RWPE2 (cell line): ENCODE results near the gene LRRN2.

Experiments used
- ATAC-seq: fragments of 200-7000 bp; cut with Tn5 transposase; 3 replicates; pipeline ENCODE4 v1.9.1; 2021; ENCODE audit warnings: low read depth
- DNase-seq: peaks from one replicate; pipeline ENCODE4 v3.0.0-alpha.2; 2020; ENCODE audit warnings: low spot score
- H3K27ac ChIP-seq: fragments of 450-650 bp; 2 replicates; pipeline ENCODE4 v1.5.1; 2017; ENCODE audit warnings: mild to moderate bottlenecking; ENCODE audit not compliant: poor library complexity, severe bottlenecking
- H3K27me3 ChIP-seq: fragments of 250-450 bp; sonication (Bioruptor Pico); 2 replicates; pipeline ENCODE4 v1.5.1; 2021; ENCODE audit warnings: mild to moderate bottlenecking, moderate library complexity; ENCODE audit not compliant: insufficient read depth, poor library complexity, severe bottlenecking
- H3K36me3 ChIP-seq: fragments of 250-450 bp; sonication (Bioruptor Pico); 2 replicates; pipeline ENCODE4 v1.5.1; 2020; ENCODE audit warnings: low read depth, mild to moderate bottlenecking, moderate library complexity
- H3K4me1 ChIP-seq: fragments of 250-450 bp; sonication (Bioruptor Pico); 2 replicates; pipeline ENCODE4 v1.5.1; 2021; ENCODE audit warnings: mild to moderate bottlenecking, moderate library complexity; ENCODE audit not compliant: insufficient read depth, poor library complexity, severe bottlenecking
- H3K4me3 ChIP-seq: fragments of 250-450 bp; sonication (Bioruptor Pico); 2 replicates; pipeline ENCODE4 v1.5.1; 2021; ENCODE audit warnings: mild to moderate bottlenecking, moderate library complexity; ENCODE audit not compliant: severe bottlenecking
- H3K9me3 ChIP-seq: fragments of 250-450 bp; sonication (Bioruptor Pico); 2 replicates; pipeline ENCODE4 v1.5.1; 2021; ENCODE audit warnings: mild to moderate bottlenecking, moderate library complexity; ENCODE audit not compliant: severe bottlenecking
- CTCF ChIP-seq: fragments of 450-650 bp; IDR thresholded peaks from one replicate; pipeline ENCODE4 v1.5.1; 2017; ENCODE audit warnings: mild to moderate bottlenecking, moderate library complexity; ENCODE audit not compliant: poor library complexity, severe bottlenecking

LRRN2 gene

GRCh38 chr1:204598319-204598969 is 87.1 kb downstream of the LRRN2 start:
- Histone ChIP-seq H3K27ac (no peak overlapping the region), H3K4me3 (no peak overlapping the region), H3K27me3 (no peaks in the 10 kb centered on the region), H3K4me1 (no peaks in the 10 kb centered on the region), H3K9me3 (no peaks in the 10 kb centered on the region), H3K36me3 (no peaks in the 10 kb centered on the region)
- DNase-seq = no peak
- no peak for TF ChIP-seq CTCF
- no peak for ATAC-seq

GRCh38 chr1:204592246-204592948 is 93.1 kb downstream of the LRRN2 start:
- H3K27me3 ChIP-seq = no peaks in the 10 kb centered on the region
- no peaks in the 10 kb centered on the region for H3K36me3 ChIP-seq
- peaks cover 16% of the 10 kb centered on the region for H3K4me1 ChIP-seq
- DNase-seq = no peak
- no peak for TF ChIP-seq CTCF
- H3K4me3 ChIP-seq = no peak overlapping the region
- ATAC-seq = no peak
- H3K27ac ChIP-seq = peak overlapping the region; percentile 41
- H3K9me3 ChIP-seq = no peaks in the 10 kb centered on the region

GRCh38 chr1:204591473-204592090 is 94.0 kb downstream of the LRRN2 start:
- ATAC-seq = peak; percentile 88
- Histone ChIP-seq H3K27me3 (no peaks in the 10 kb centered on the region), H3K36me3 (no peaks in the 10 kb centered on the region), H3K4me1 (peaks cover 16% of the 10 kb centered on the region), H3K4me3 (no peak overlapping the region), H3K27ac (peak overlapping the region; percentile 41), H3K9me3 (no peaks in the 10 kb centered on the region)
- no peak for TF ChIP-seq CTCF
- no peak for DNase-seq

GRCh38 chr1:204589409-204590038 is 96.0 kb downstream of the LRRN2 start:
- TF ChIP-seq CTCF = no peak
- Histone ChIP-seq H3K4me3 (no peak overlapping the region), H3K27me3 (no peaks in the 10 kb centered on the region), H3K9me3 (no peaks in the 10 kb centered on the region), H3K27ac (no peak overlapping the region), H3K36me3 (no peaks in the 10 kb centered on the region), H3K4me1 (peaks cover 16% of the 10 kb centered on the region)
- ATAC-seq (no peak), DNase-seq (no peak)
